ENCODE results near the gene SPAG8.

SPAG8 gene

DNA sequence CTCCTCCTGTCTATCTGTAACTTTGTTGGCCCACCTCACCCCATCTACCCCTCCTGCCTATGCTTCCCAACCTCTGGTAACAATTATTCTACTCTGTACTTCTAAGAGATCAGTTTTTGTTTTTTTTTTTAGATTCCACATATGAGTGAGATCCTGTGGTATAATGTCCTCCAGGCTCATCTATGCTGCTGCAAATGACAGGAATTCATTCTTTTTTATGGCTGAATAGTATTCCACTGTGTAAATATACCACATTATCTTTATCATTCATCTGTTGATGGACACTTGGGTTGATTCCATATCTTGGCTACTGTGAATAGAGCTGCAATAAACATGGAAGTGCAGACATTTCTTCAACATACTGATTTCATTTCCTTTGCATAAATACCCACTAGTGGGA is 28.6 kb downstream of the SPAG8 start:
- in situ Hi-C loops (cut with MboI; ENCODE audit: low sequenced_read_pairs), result loop anchor here (25.0 kb wide), 1 partner anchor 104 kb away; no protein-coding TSS in a partner anchor

DNA sequence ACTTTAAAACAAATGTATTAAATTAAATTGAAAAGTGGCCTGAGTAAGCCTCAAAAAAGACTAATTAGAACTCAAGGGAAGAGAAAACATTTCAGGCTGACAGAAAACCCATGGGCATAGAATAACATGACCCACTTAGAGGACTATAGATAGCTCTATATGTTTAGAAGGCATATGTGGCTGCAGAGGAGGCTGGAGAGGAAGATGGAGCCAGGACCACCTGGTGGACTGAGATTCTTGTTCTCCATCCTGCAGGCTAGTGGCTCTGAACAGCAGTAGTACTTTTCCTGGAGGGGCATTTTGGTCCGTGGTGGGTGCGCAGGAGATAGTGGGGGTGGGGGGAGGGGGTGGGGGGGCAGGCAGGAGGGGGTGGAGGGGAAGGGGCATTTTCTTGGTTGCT is 31.0 kb downstream of the SPAG8 start:
- in situ Hi-C loops (cut with MboI; ENCODE audit: low sequenced_read_pairs), result loop anchor here (25.0 kb wide), 1 partner anchor 106 kb away; no protein-coding TSS in a partner anchor

DNA sequence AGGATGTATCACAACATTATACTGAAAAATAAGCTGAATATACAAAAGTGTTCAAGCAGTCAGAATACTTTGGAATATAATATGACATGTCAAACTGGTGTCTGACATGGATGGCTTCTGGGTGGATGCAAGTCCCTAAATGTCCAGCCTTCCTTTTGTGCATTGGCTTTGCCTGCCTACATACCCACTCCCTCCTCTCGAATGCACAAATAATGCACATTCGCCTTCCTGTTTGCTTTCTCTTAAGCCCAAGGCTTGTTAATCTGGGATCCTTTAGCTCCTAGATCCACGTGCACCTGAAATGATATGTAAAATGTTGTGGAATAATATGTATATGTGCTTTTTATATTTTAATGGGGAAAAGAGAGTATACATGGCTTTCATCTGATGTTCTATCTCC is 33.6 kb downstream of the SPAG8 start:
- in situ Hi-C loops (cut with MboI; ENCODE audit: low sequenced_read_pairs), result loop anchor here (25.0 kb wide), 1 partner anchor 109 kb away; no protein-coding TSS in a partner anchor

DNA sequence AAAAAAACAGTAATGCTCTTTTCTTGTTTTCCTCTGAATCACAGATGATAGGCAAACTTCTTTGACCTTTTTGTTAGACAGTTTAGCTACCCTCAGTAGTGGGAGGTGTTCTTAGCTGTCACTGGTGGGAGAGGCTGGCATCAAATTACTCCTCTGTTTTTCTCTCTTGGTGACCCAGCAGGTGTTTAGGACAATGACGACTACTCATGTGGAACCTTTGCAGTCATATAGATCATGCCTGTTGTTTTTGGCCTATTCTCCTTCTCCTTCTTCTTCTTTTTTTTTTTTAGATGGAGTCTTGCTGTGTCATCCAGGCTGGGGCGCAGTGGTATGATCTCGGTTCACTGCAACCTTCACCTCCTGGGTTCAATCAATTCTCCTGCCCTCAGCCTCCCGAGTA is 36.0 kb downstream of the SPAG8 start:
- in situ Hi-C loops (cut with MboI; ENCODE audit: low sequenced_read_pairs), result loop anchor here (25.0 kb wide), 1 partner anchor 111 kb away; no protein-coding TSS in a partner anchor

DNA sequence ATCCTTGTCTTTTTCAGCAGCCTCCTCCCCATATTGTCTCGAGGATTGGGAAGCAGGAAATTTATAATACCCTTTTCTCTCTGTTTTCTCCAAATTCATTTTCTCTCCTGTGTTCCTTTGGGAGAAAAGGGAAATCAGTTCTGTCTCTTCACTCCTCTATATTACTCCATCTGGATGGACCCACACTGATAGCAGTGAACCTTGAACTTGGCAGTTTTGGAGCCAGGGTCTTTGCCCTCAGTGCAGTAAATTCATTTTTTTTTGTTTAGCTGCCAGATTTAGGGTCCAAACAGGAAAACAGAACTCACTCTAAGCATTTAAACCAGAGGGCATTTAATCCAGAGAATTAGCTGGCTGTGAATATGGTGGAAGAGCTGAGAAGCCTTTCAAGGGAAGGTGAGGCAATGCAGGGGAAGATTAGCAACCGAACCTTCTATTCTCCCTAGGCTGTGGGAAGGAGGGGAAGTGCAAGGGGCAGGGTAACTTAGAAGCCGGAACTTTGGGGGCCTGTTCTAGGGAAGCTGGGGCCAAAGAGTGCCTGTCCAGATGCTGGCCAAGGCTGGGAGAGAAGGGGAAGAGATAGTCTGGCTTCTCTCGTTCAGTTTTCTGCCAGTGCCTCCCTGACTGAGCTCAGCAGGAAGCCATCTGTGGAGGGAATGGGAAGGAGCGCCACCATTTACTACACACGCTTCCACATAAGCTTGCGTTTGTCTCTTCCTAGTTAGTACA is 37.0 kb downstream of the SPAG8 start:
- in situ Hi-C loops (cut with MboI; ENCODE audit: low sequenced_read_pairs), result loop anchor here (25.0 kb wide), 1 partner anchor 112 kb away; no protein-coding TSS in a partner anchor

DNA sequence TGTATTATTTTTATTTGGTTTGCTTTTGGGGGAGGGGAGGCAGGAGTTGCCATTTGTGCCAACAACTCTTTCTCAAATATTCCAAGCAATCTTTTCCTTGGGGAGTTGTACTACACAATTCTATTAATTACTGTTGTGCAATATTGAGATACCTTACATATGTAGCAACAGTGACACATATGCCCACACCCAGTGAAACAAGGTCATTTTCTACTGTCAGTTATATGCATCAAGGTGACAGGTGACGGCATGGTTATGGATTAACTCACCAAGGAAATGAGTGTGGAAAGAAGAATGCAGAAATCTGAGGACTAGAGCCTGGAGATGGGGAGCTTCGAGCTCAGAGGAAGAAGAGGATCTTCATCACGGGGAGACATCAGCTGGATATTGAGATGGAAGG is 40.1 kb downstream of the SPAG8 start:
- in situ Hi-C loops (cut with MboI; ENCODE audit: low sequenced_read_pairs), result no loop called here

DNA sequence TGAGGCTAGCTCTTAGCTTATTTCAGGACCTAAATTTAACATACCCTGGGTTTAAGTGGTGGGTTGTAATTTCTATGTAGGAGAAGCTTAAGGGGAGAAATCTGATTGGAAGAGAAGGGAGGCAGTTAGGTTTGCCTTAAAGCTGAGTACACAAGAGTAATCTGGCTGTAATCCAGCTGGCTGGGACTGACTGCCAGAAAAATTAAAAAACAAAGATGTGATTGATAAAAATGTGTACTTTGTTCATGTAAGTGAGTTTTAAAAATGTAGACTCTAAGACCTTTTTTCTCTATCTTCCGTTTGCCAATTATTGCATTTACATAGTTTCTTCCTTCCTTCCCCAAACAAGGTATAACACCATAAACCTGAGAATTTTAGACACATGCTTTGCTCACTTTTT is 40.5 kb downstream of the SPAG8 start:
- in situ Hi-C loops (cut with MboI; ENCODE audit: low sequenced_read_pairs), result no loop called here

DNA sequence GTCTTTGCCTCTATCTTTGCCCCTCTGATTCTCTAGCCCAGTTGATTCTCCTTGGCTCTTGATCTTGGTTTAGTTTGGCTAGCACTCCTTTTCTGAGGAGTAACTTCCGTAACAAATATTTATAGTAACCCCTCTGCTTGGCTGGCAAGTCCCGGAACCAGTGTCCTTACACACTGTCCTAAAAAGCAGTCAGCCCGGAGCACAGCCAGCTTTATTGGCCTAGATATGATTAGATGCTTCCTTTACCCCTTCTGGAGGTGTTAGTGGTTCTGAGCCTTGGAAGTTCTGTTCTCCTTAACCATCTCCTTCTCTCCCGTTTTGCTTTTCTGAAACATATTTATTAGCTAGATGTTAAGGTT is 41.0 kb downstream of the SPAG8 start:
- in situ Hi-C loops (cut with MboI; ENCODE audit: low sequenced_read_pairs), result no loop called here

DNA sequence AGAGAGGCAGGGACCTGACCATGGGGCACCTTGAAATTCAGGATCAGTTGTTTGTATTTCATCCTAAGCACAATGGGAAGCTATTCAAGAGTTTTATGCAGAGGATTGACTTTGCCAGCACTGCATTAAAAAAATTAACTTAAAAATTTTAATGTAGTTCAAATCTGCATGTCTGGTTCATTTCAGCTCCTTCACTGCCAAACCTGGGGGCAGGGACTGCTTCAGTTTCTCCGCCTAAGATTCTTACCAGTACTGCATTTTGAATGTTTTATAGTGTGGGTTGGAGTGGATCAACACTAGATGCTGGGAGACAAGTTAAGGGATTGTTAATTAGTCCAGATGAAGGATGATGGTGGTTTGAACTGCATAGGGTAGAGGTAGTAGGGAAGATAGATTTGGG is 42.3 kb downstream of the SPAG8 start:
- in situ Hi-C loops (cut with MboI; ENCODE audit: low sequenced_read_pairs), result no loop called here

DNA sequence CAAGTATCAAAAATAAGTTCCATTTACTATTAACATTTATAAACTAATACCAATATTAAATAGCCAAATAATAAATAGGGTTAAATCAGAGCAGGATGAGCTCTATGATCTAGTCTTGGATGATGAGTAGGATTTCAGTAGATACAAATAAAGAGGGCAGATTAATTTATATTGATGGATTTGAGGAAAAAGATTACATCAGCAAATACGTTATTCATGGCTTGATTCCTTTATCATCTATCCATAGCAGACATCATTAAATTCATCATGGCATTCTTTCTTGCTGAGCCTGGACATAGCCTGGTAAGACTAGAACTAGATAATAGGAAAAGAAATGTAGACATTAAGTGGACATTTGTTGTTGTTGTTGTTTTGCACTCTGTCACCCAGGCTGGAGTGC is 44.6 kb downstream of the SPAG8 start:
- in situ Hi-C loops (cut with MboI; ENCODE audit: low sequenced_read_pairs), result no loop called here

DNA sequence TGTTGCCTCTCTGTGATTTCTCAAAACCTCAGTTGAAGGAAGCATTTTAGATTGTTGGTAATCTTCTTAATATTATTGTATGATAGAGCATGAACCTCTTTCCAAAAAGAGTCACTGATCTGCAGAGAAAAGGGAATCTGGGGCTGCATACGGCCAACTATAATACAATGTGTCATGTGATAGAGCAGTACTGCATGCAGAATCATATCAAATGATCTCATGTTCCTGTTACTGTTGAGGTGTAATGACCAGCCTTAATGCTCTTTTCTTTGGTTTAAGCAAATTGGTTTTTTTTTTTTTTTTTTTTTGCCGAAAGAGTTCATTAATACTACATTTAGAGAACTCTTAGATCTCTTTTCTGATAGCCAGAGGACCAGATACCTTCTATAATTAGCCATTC is 45.1 kb downstream of the SPAG8 start:
- in situ Hi-C loops (cut with MboI; ENCODE audit: low sequenced_read_pairs), result no loop called here

DNA sequence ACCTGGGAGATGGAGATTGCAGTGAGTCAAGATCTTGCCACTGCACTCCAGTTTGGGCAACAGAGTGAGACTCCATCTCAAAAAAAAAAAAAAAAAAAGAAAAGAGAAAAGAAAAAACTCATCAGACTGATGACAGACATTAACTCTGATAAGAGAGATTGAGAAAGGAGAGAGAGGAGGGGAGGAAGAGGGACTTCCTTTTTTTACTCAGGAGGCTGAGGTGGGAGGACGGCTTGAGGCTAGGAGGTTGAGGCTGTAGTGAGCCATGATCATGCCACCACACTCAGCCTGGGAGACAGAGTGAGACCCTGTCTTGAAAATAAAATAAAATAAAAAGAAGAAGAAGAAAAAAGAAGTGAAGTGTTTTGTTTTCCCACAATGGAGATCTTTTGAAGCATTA is 48.3 kb downstream of the SPAG8 start:
- in situ Hi-C loops (cut with MboI; ENCODE audit: low sequenced_read_pairs), result no loop called here

DNA sequence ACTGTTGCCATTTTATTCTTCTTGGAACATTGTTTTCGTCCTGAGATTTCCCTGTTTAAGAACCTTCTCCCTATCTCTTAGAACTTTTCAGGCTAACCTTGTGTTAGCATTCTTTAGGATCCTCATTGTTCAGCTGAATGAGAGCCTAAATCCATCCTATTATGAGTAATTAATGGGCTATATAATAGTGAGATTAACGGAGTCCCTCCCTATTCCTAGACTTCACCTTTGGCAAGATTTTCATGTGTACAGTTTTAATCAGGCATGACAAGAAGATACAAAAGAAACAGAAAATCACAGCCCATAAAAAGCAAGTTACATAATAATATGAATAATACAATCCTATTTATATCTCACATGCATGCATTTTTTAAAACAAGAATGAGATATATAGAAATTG is 48.9 kb downstream of the SPAG8 start:
- in situ Hi-C loops (cut with MboI; ENCODE audit: low sequenced_read_pairs), result no loop called here

DNA sequence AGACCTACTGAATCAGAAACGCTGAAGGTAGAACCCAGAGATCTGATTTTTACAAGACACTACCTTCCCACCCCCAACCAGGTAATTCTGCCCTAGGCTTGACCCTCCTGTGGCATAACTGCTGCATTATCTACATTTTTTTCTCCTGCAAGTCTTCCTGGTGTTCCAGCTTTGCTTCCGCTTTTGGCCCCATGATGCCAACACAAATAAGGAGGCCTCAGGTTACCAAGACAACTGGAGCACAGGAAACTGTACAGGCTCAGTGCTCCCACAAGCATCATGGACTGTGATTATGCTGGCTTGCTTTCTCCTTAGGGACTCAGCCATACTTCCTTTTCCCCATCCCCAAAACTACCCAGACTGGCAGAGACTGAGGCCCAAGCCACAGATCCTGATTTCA is 51.4 kb downstream of the SPAG8 start:
- in situ Hi-C loops (cut with MboI; ENCODE audit: low sequenced_read_pairs), result no loop called here

DNA sequence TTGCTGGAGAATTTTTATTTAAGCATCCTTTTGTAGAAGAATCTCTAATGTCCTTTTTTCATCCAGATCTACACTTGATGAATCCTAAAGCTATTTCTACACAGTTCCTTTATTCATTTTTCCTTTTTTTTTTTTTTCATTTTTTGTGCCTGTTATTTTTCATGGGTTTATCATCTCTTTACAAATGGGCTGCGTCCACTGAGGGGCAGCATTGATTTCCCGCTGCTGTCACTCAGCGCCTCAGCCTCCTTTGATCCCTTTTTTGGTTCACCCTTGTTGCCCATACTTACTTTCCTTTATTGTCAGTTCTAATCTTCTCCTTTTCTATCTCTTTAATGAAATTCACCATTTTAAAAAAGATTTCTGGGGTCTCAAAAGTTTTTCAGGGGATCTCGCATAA is 52.3 kb downstream of the SPAG8 start:
- in situ Hi-C loops (cut with MboI; ENCODE audit: low sequenced_read_pairs), result no loop called here
